ENCODE data around the gene IER2. TPM values are rescaled to one million over a fixed set of nuclear protein-coding genes. Genes with fewer than 3 reads are reported as not detected.
A peak's percentile ranks its signal among the peaks of the same experiment; 100 is the strongest.

IER2 gene
- total RNA-seq, 1 donor from 2014 or later = 148 TPM

DNA sequence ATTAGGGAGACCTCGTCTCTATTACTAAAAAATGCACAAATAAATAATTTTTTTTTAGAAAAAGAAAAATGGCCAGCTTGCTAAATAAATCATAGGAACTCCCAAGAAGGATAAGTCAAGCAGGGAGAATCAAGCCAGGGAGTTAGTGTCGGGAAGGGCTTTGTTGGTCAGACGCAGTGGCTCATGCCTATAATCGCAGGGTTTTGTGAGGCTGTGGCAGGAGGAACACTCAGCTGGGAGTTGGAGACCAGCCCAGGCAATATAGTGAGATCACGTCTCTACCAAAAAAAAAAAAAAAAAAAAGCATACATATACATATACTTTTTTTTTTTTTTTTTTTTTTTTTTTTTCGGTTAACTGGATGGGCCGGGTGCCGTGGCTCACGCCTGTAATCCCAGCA, 23.2 kb upstream of the IER2 start:
- H3K9me3 Mint-ChIP-seq (ENCODE audit: unreplicated experiment) = no peaks in the 10 kb centered on the region
- H3K4me1 Mint-ChIP-seq (ENCODE audit: unreplicated experiment) = peaks cover 7% of the 10 kb centered on the region
- H3K36me3 Mint-ChIP-seq (ENCODE audit: unreplicated experiment) = no peaks in the 10 kb centered on the region
- no peak for DNase-seq (ENCODE audit: extremely low spot score, unreplicated experiment)
- no peak overlapping the region for H3K27ac Mint-ChIP-seq (ENCODE audit: unreplicated experiment)
- H3K4me3 Mint-ChIP-seq (ENCODE audit: unreplicated experiment) = no peak overlapping the region
- no peaks in the 10 kb centered on the region for H3K27me3 Mint-ChIP-seq (ENCODE audit: unreplicated experiment)
- TF ChIP-seq CTCF (IDR thresholded peaks at IDR 0.05) = no peak

DNA sequence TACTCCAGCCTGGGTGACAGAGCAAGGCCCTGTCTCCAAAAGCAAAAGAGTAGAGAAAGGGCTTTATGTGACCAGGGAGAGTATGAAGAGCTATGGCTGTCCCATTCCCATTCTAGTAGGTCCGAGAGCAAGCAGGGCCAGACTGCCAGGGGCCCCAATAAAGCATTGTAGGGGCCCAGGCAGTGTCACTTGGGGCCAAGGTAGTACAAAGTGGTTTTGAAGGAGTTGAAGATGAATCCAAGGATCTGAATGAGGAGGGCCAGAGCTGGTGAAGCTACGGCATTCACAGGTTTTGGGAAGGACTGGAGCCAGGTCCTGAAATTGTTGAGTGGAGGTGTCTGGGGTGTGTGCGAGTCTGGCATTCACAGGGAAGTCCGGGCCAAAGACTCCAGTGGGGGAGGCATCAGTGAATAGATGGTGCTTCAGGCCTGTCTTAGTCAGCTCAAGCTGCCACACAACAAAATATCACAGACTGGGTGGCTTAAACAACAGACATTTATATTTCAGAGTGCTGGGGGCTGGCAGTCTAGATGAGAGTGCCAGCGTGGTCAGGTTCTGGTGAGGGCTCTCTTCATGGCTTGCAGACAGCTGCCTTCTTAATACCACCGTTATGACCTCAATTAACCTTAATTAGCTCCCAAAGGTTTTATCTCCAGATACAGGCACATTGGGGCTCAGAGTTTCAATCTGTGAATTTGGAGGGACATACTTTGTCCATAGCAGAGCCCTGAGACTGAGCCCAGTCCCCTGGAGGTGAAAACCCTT, 22.2 kb upstream of the IER2 start:
- Mint-ChIP-seq H3K4me1 (ENCODE audit: unreplicated experiment) (no peaks in the 10 kb centered on the region), H3K9me3 (ENCODE audit: unreplicated experiment) (no peaks in the 10 kb centered on the region), H3K4me3 (ENCODE audit: unreplicated experiment) (no peak overlapping the region), H3K27ac (ENCODE audit: unreplicated experiment) (peak overlapping the region; percentile 25), H3K27me3 (ENCODE audit: unreplicated experiment) (no peaks in the 10 kb centered on the region), H3K36me3 (ENCODE audit: unreplicated experiment) (no peaks in the 10 kb centered on the region)
- no peak for DNase-seq (ENCODE audit: extremely low spot score, unreplicated experiment)
- TF ChIP-seq CTCF (IDR thresholded peaks at IDR 0.05) = no peak

GRCh38 chr19:13128583-13128982, 21.6 kb upstream of the IER2 start:
- no peak overlapping the region for H3K4me3 Mint-ChIP-seq (ENCODE audit: unreplicated experiment)
- H3K9me3 Mint-ChIP-seq (ENCODE audit: unreplicated experiment) = no peaks in the 10 kb centered on the region
- no peak for DNase-seq (ENCODE audit: extremely low spot score, unreplicated experiment)
- peaks cover 2% of the 10 kb centered on the region for H3K4me1 Mint-ChIP-seq (ENCODE audit: unreplicated experiment)
- H3K27me3 Mint-ChIP-seq (ENCODE audit: unreplicated experiment) = no peaks in the 10 kb centered on the region
- no peaks in the 10 kb centered on the region for H3K36me3 Mint-ChIP-seq (ENCODE audit: unreplicated experiment)
- H3K27ac Mint-ChIP-seq (ENCODE audit: unreplicated experiment) = no peak overlapping the region
- TF ChIP-seq CTCF (IDR thresholded peaks at IDR 0.05) = no peak

DNA sequence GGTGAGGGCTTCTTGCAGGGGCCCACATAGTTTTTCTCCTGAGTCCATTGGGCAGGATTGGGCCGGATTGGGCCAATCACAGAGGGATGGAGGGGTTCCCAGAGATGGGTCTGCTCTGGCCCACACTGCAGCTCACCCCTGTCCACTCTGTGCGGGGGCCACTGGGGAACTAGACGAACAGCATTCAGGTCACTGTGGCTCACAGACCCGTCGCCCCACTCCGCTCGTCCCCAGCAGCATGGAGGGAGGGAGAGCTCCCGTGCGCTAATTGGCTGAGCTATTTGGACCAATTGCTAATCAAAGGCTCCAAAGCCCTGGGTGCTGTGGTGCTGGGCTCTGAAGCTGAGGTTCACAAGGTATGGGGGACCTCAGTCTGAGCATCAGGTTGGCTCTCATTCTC, 20.8 kb upstream of the IER2 start:
- no peak for TF ChIP-seq CTCF (IDR thresholded peaks at IDR 0.05)
- no peaks in the 10 kb centered on the region for H3K27me3 Mint-ChIP-seq (ENCODE audit: unreplicated experiment)
- peaks cover 2% of the 10 kb centered on the region for H3K4me1 Mint-ChIP-seq (ENCODE audit: unreplicated experiment)
- no peaks in the 10 kb centered on the region for H3K36me3 Mint-ChIP-seq (ENCODE audit: unreplicated experiment)
- H3K4me3 Mint-ChIP-seq (ENCODE audit: unreplicated experiment) = no peak overlapping the region
- no peak overlapping the region for H3K27ac Mint-ChIP-seq (ENCODE audit: unreplicated experiment)
- no peaks in the 10 kb centered on the region for H3K9me3 Mint-ChIP-seq (ENCODE audit: unreplicated experiment)
- DNase-seq (ENCODE audit: extremely low spot score, unreplicated experiment) = no peak

- Mint-ChIP-seq H3K27ac (ENCODE audit: unreplicated experiment) (no peak overlapping the region), H3K4me3 (ENCODE audit: unreplicated experiment) (no peak overlapping the region)
- TF ChIP-seq CTCF (IDR thresholded peaks at IDR 0.05) = no peak
Observed at GRCh38 chr19:13130886-13131490, 19.2 kb upstream of the IER2 start.

More at GRCh38 chr19:13130886-13131490, 19.2 kb upstream of the IER2 start:
- no peaks in the 10 kb centered on the region for H3K36me3 Mint-ChIP-seq (ENCODE audit: unreplicated experiment)
- no peaks in the 10 kb centered on the region for H3K9me3 Mint-ChIP-seq (ENCODE audit: unreplicated experiment)
- no peak for DNase-seq (ENCODE audit: extremely low spot score, unreplicated experiment)
- peaks cover 2% of the 10 kb centered on the region for H3K4me1 Mint-ChIP-seq (ENCODE audit: unreplicated experiment)
- H3K27me3 Mint-ChIP-seq (ENCODE audit: unreplicated experiment) = no peaks in the 10 kb centered on the region

Measured in osteocyte (in vitro differentiated cells).